ENCODE data around the gene PABPC1L. TPM values are rescaled to one million over a fixed set of nuclear protein-coding genes. Genes with fewer than 3 reads are reported as not detected.

PABPC1L gene
- polyA plus RNA-seq, 1 experiment = 25.9 TPM

DNA sequence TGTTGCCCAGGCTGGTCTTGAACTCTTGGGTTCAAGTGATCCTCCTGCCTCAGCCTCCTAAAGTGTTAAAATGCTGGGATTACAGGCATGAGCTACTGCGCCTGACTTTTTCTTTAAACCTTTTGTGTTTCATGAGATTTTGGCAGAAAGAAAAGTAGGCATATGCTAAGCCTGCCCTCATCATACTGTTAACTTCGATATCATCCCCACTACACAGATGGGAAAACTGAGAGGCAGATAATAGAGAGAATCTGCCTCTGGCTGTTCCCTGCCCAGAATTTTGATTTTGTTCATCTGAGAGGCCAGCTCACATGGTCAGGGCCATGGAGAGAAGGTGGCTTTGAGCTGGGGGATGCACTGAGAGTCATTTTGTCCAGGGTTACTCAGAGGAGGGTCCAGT is 7.5 kb downstream of the PABPC1L start:
- Histone ChIP-seq H3K27me3 (ENCODE audit: control insufficient read depth, insufficient read depth, low read length) (no peaks in the 10 kb centered on the region), H3K27ac (ENCODE audit: low read depth, low read length) (no peak overlapping the region), H3K9me3 (ENCODE audit: control insufficient read depth, insufficient read depth, low read length) (no peaks in the 10 kb centered on the region), H3K4me3 (ENCODE audit: low read depth, low read length) (no peak overlapping the region)
- DNase-seq (ENCODE audit: low read depth, low spot score) = no peak
- TF ChIP-seq, protein P1, sequence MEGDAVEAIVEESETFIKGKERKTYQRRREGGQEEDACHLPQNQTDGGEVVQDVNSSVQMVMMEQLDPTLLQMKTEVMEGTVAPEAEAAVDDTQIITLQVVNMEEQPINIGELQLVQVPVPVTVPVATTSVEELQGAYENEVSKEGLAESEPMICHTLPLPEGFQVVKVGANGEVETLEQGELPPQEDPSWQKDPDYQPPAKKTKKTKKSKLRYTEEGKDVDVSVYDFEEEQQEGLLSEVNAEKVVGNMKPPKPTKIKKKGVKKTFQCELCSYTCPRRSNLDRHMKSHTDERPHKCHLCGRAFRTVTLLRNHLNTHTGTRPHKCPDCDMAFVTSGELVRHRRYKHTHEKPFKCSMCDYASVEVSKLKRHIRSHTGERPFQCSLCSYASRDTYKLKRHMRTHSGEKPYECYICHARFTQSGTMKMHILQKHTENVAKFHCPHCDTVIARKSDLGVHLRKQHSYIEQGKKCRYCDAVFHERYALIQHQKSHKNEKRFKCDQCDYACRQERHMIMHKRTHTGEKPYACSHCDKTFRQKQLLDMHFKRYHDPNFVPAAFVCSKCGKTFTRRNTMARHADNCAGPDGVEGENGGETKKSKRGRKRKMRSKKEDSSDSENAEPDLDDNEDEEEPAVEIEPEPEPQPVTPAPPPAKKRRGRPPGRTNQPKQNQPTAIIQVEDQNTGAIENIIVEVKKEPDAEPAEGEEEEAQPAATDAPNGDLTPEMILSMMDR (IDR thresholded peaks at IDR 0.05; ENCODE audit: low read depth, low read length) = no peak
- POLR2A ChIA-PET = no interaction called here
- CTCF ChIA-PET = no interaction called here

DNA sequence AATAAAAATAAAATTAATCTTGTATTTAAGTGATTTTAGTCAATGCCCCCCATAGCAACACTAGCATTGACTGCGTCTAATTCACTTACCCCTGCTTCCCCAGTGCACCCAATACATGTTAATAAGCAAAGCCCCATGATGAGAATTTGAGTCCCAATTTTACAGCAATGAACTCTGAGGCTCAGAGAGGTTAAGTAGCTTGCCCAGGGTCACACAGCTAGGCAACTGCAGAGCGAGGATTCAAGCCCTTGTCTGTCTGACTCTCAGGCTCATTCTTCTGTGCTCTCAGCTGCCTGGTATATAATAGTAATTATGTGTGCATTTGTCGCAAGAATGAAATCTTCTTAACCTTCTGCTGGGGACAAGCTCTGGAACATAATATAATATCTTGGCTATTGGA is 8.5 kb downstream of the PABPC1L start:
- ChIA-PET POLR2A (no interaction called here), CTCF (no interaction called here)
- no peak for DNase-seq (ENCODE audit: low read depth, low spot score)
- no peak overlapping the region for H3K4me3 ChIP-seq (ENCODE audit: low read depth, low read length)
- no peak overlapping the region for H3K27ac ChIP-seq (ENCODE audit: low read depth, low read length)
- H3K9me3 ChIP-seq (ENCODE audit: control insufficient read depth, insufficient read depth, low read length) = no peaks in the 10 kb centered on the region
- H3K27me3 ChIP-seq (ENCODE audit: control insufficient read depth, insufficient read depth, low read length) = no peaks in the 10 kb centered on the region
- TF ChIP-seq, protein P1 (IDR thresholded peaks at IDR 0.05; ENCODE audit: low read depth, low read length) = no peak

DNA sequence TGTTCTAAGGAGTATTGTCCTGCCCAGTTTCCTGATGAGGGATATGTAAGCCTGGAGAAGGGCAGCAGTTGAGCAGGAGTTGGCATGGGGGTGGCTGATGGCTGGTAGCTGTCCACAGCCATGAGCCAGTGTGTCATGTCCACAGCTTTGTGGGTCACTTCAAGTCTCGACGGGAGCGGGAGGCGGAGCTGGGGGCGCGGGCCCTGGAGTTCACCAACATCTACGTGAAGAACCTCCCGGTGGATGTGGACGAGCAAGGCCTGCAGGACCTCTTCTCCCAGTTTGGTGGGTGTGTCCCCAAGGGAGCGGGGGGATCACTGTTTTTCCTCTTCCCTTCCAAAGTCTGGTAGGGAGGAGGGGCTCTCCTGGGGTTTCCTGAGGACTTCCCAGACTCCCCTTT is 8.9 kb downstream of the PABPC1L start:
- CTCF ChIA-PET = no interaction called here
- TF ChIP-seq, protein P1 (IDR thresholded peaks at IDR 0.05; ENCODE audit: low read depth, low read length) = no peak
- no peak overlapping the region for H3K4me3 ChIP-seq (ENCODE audit: low read depth, low read length)
- POLR2A ChIA-PET = interaction anchor here (0.6 kb wide), 1 partner anchor 47 kb away, joined by 3 read pairs; no protein-coding TSS in a partner anchor
- DNase-seq (ENCODE audit: low read depth, low spot score) = no peak
- H3K27ac ChIP-seq (ENCODE audit: low read depth, low read length) = no peak overlapping the region
- H3K27me3 ChIP-seq (ENCODE audit: control insufficient read depth, insufficient read depth, low read length) = no peaks in the 10 kb centered on the region
- no peaks in the 10 kb centered on the region for H3K9me3 ChIP-seq (ENCODE audit: control insufficient read depth, insufficient read depth, low read length)

DNA sequence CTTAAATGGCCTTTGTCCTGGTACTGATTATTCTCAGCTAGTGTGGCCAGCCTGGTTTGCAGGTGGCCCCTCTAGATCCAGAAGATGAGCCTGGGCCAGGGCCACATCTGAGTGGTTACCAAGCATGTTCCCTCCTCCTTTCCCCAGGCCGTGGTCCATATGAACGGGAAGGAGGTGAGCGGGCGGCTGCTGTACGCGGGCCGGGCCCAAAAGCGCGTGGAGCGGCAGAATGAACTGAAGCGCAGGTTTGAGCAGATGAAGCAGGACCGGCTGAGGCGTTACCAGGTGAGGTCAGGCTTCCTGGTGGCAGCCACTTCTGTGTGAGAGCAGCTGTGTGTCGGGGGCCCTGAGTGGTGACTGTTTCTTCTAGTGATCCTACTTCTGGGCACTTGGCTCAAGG is 11.6 kb downstream of the PABPC1L start:
- DNase-seq (ENCODE audit: low read depth, low spot score) = no peak
- Histone ChIP-seq H3K27me3 (ENCODE audit: control insufficient read depth, insufficient read depth, low read length) (no peaks in the 10 kb centered on the region), H3K27ac (ENCODE audit: low read depth, low read length) (no peak overlapping the region), H3K4me3 (ENCODE audit: low read depth, low read length) (no peak overlapping the region), H3K9me3 (ENCODE audit: control insufficient read depth, insufficient read depth, low read length) (no peaks in the 10 kb centered on the region)
- ChIA-PET CTCF (no interaction called here), POLR2A (no interaction called here)
- TF ChIP-seq, protein P1 (IDR thresholded peaks at IDR 0.05; ENCODE audit: low read depth, low read length) = no peak

DNA sequence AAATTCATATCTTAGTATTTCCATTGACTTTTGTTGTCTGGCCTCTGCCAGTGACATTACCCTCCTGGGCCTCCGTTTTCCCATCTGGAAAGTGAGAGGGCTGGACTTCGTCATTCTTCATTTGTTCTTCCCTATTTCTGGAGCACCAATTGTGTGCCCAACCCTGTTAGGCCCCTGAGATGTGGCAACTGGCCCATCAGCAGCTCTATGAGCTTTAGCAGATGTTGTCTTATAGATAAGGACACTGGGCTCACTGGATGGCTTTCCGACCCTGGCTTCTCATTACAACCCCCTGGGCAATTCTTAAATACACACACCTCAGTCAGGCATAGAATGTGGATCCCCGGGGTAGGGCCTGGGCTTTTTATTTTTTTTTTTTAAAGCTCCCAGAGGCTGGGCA is 14.7 kb downstream of the PABPC1L start:
- no peaks in the 10 kb centered on the region for H3K9me3 ChIP-seq (ENCODE audit: control insufficient read depth, insufficient read depth, low read length)
- no peak for DNase-seq (ENCODE audit: low read depth, low spot score)
- POLR2A ChIA-PET = no interaction called here
- H3K27me3 ChIP-seq (ENCODE audit: control insufficient read depth, insufficient read depth, low read length) = no peaks in the 10 kb centered on the region
- CTCF ChIA-PET = no interaction called here
- TF ChIP-seq, protein P1 (IDR thresholded peaks at IDR 0.05; ENCODE audit: low read depth, low read length) = no peak
- no peak overlapping the region for H3K4me3 ChIP-seq (ENCODE audit: low read depth, low read length)
- H3K27ac ChIP-seq (ENCODE audit: low read depth, low read length) = no peak overlapping the region

Measured in AG04450 (cell line).